Epithelial cell of proximal tubule (primary cell): Measurements from ENCODE around the gene NPS. TPM values are rescaled to one million over a fixed set of nuclear protein-coding genes. Genes with fewer than 3 reads are reported as not detected.

ENCODE experiments used
- DNase-seq: peaks from one replicate; pipeline ENCODE4 v3.0.0-alpha.2; 2011; ENCODE audit warnings: low read depth
- H3K4me3 ChIP-seq: 2 replicates; pipeline ENCODE4 v1.5.1; 2011; ENCODE audit warnings: low read depth, mild to moderate bottlenecking, low read length
- CTCF ChIP-seq: conservative IDR thresholded peaks from 2 replicates; pipeline ENCODE4 v1.5.1; 2012; ENCODE audit warnings: low read depth, mild to moderate bottlenecking, low read length
- total RNA-seq: library from RNA; depleted of rRNA; stranded (reverse); fragments of >200 nt; gene quantifications from 2 replicates; pipeline ENCODE4 v1.2.3, GENCODE V29; 2015

Gene NPS
- total RNA-seq, 1 donor from 2014 or later, result not detected

- no peak for TF ChIP-seq CTCF
Measured at GRCh38 chr10:127569210-127569609, 20.1 kb downstream of the NPS start.

GRCh38 chr10:127570036-127570435 is 20.9 kb downstream of the NPS start:
- TF ChIP-seq CTCF, result no peak
- H3K4me3 ChIP-seq, result no peak overlapping the region
- no peak for DNase-seq

More at GRCh38 chr10:127569210-127569609, 20.1 kb downstream of the NPS start:
- H3K4me3 ChIP-seq, result no peak overlapping the region
- no peak for DNase-seq

GRCh38 chr10:127571386-127571785 is 22.3 kb downstream of the NPS start:
- no peak for DNase-seq
- no peak overlapping the region for H3K4me3 ChIP-seq
- TF ChIP-seq CTCF, result no peak

GRCh38 chr10:127576051-127576450 is 26.9 kb downstream of the NPS start:
- no peak for DNase-seq
- no peak overlapping the region for H3K4me3 ChIP-seq
- TF ChIP-seq CTCF, result no peak

GRCh38 chr10:127576740-127577161 is 27.6 kb downstream of the NPS start:
- no peak for DNase-seq
- H3K4me3 ChIP-seq, result no peak overlapping the region
- TF ChIP-seq CTCF, result no peak

GRCh38 chr10:127577376-127578258 is 28.5 kb downstream of the NPS start:
- no peak for DNase-seq
- TF ChIP-seq CTCF, result no peak

More at GRCh38 chr10:127577376-127578258, 28.5 kb downstream of the NPS start:
- H3K4me3 ChIP-seq, result no peak overlapping the region
